GM23338 (cell line): Measurements from ENCODE around the gene SNAPIN. TPM values are rescaled to one million over a fixed set of nuclear protein-coding genes. Genes with fewer than 3 reads are reported as not detected.
A peak's percentile ranks its signal among the peaks of the same experiment; 100 is the strongest.

Source experiments
- ATAC-seq: fragments of 200-7000 bp; cut with Tn5 transposase; 3 replicates; pipeline ENCODE4 v1.9.1; 2020
- DNase-seq: peaks from one replicate; pipeline ENCODE4 v3.0.0-alpha.2; 2015; ENCODE audit warnings: low spot score
- H2AFZ ChIP-seq: fragments of 200-600 bp; sonication (generic); 2 replicates; pipeline ENCODE4 v1.8.0; 2016; ENCODE audit warnings: antibody characterized with exemption, mild to moderate bottlenecking, moderate library complexity
- H3F3A ChIP-seq: fragments of 200-600 bp; sonication (generic); replicated peaks from 2 replicates; pipeline ENCODE4 v1.8.0; 2017; ENCODE audit warnings: antibody characterized with exemption, mixed run types, low read depth
- H3K27ac ChIP-seq: fragments of 200-600 bp; sonication (generic); 2 replicates; pipeline ENCODE4 v1.6.1; 2016; ENCODE audit warnings: low read depth
- H3K27me3 ChIP-seq: fragments of 200-600 bp; sonication (generic); 2 replicates; pipeline ENCODE4 v1.8.0; 2016; ENCODE audit warnings: mild to moderate bottlenecking, mixed run types, moderate library complexity; ENCODE audit not compliant: insufficient read depth
- H3K36me3 ChIP-seq: fragments of 200-600 bp; sonication (generic); 2 replicates; pipeline ENCODE4 v1.8.0; 2016; ENCODE audit warnings: mild to moderate bottlenecking; ENCODE audit not compliant: insufficient read depth
- H3K4me1 ChIP-seq: fragments of 200-600 bp; sonication (generic); 2 replicates; pipeline ENCODE4 v1.8.0; 2016; ENCODE audit warnings: mild to moderate bottlenecking, moderate library complexity; ENCODE audit not compliant: insufficient read depth
- H3K4me2 ChIP-seq: fragments of 200-600 bp; sonication (generic); 2 replicates; pipeline ENCODE4 v1.7.1; 2017; ENCODE audit warnings: mixed run types
- H3K4me3 ChIP-seq: fragments of 200-600 bp; sonication (generic); 2 replicates; pipeline ENCODE4 v1.6.1; 2016; ENCODE audit warnings: mixed run types
- H3K79me2 ChIP-seq: fragments of 200-600 bp; sonication (generic); replicated peaks from 2 replicates; pipeline ENCODE4 v1.8.0; 2017; ENCODE audit warnings: mild to moderate bottlenecking; ENCODE audit not compliant: insufficient read depth
- H3K9me2 ChIP-seq: fragments of 200-600 bp; sonication (generic); 2 replicates; pipeline ENCODE4 v1.8.0; 2017; ENCODE audit not compliant: insufficient read depth
- H4K20me1 ChIP-seq: fragments of 200-600 bp; sonication (generic); replicated peaks from 2 replicates; pipeline ENCODE4 v1.8.0; 2017; ENCODE audit warnings: mild to moderate bottlenecking; ENCODE audit not compliant: insufficient read depth
- H3K27ac Mint-ChIP-seq: 2 replicates; pipeline ENCODE4 v1.8.0; 2020; ENCODE audit warnings: inconsistent platforms, mild to moderate bottlenecking, moderate library complexity, mixed read lengths
- H3K27me3 Mint-ChIP-seq: 3 replicates; pipeline ENCODE4 v1.8.0; 2022; ENCODE audit warnings: low read depth, mild to moderate bottlenecking, moderate library complexity, mixed read lengths, inconsistent platforms; ENCODE audit not compliant: insufficient read depth, poor library complexity
- H3K36me3 Mint-ChIP-seq: 3 replicates; pipeline ENCODE4 v1.8.0; 2021; ENCODE audit warnings: low read depth, mild to moderate bottlenecking, inconsistent platforms, moderate library complexity, mixed read lengths
- H3K4me1 Mint-ChIP-seq: 3 replicates; pipeline ENCODE4 v1.8.0; 2020; ENCODE audit warnings: mild to moderate bottlenecking, inconsistent platforms, mixed read lengths
- H3K4me3 Mint-ChIP-seq: 3 replicates; pipeline ENCODE4 v1.8.0; 2021; ENCODE audit warnings: moderate library complexity, mild to moderate bottlenecking, inconsistent platforms, mixed read lengths
- H3K9me3 Mint-ChIP-seq: 3 replicates; pipeline ENCODE4 v1.8.0; 2020; ENCODE audit warnings: moderate library complexity, mild to moderate bottlenecking, inconsistent platforms, mixed read lengths
- CREB1 ChIP-seq: fragments of 250-450 bp; sonication (Bioruptor Pico); IDR thresholded peaks from 2 replicates; pipeline ENCODE4 v1.5.0; 2020; ENCODE audit warnings: low read depth, mild to moderate bottlenecking, moderate library complexity
- ETS1 ChIP-seq: IDR thresholded peaks from 2 replicates; pipeline ENCODE4 v1.6.1; 2016; ENCODE audit warnings: antibody characterized with exemption
- NANOG ChIP-seq: IDR thresholded peaks from 2 replicates; pipeline ENCODE4 v1.6.1; 2016; ENCODE audit warnings: antibody characterized with exemption, borderline replicate concordance
- POLR2AphosphoS5 ChIP-seq: IDR thresholded peaks from 2 replicates; pipeline ENCODE4 v1.6.1; 2016; ENCODE audit warnings: antibody characterized with exemption, low read depth
- REST ChIP-seq: IDR thresholded peaks from one replicate; pipeline ENCODE4 v1.6.1; 2018; ENCODE audit warnings: antibody characterized with exemption; ENCODE audit not compliant: unreplicated experiment
- ZNF331 ChIP-seq: fragments of 250-450 bp; sonication (Bioruptor Pico); IDR thresholded peaks from 2 replicates; pipeline ENCODE4 v1.5.0; 2020; ENCODE audit warnings: low read depth, mild to moderate bottlenecking, moderate library complexity
- long read RNA-seq: library from polyadenylated mRNA; unstranded; transcript quantifications from one replicate; pipeline ENCODE4 v2.0.0, GENCODE V29; 2020; ENCODE audit not compliant: unreplicated experiment
- polyA plus RNA-seq: library from polyadenylated mRNA; unstranded; fragments of >200 nt; fragmentation: Nextera tagmentation; extraction: Ambion mirVana; gene quantifications from 2 replicates; pipeline ENCODE4 v1.2.1, GENCODE V29; 2016
- total RNA-seq: library from RNA; depleted of rRNA; stranded (reverse); fragments of >200 nt; shearing (Covaris generic); gene quantifications from 2 replicates; pipeline ENCODE4 v1.2.3, GENCODE V29; 2014; rRNA removed

Gene SNAPIN
- 25.6 and 28.1 TPM in 2 replicates for total RNA-seq
- 43.7 and 48.5 TPM in 2 replicates for polyA plus RNA-seq
- long read RNA-seq, transcript SNAPIN-201 (4 exons, 1,030 nt), result major isoform, 20 of 22 reads
- long read RNA-seq, partial matches to known transcripts, result 0 of 22 reads
- long read RNA-seq, other reads (novel, unspliced or antisense), result 1 of 22 reads

GRCh38 chr1:153658400-153659174, at the start of gene SNAPIN:
TSS of gene SNAPIN (plus strand) at chr1:153658703. CDS start at chr1:153658744, 41 bp downstream.
- peaks cover 8% of the 10 kb centered on the region for H3K4me1 ChIP-seq
- H3K36me3 ChIP-seq, result peaks cover 25% of the 10 kb centered on the region
- no peaks in the 10 kb centered on the region for H3K9me2 ChIP-seq
- Mint-ChIP-seq H3K27me3 (peaks cover 8% of the 10 kb centered on the region), H3K4me1 (peaks cover 7% of the 10 kb centered on the region), H3K27ac (peak within 1 kb of the TSS; percentile 94), H3K36me3 (peaks cover 36% of the 10 kb centered on the region), H3K4me3 (peak within 1 kb of the TSS; percentile 93), H3K9me3 (no peaks in the 10 kb centered on the region)
- ATAC-seq (peak; percentile 97), DNase-seq (peak; percentile 97)
- peaks cover 36% of the 10 kb centered on the region for H3F3A ChIP-seq
- H3K79me2 ChIP-seq, result peaks cover 13% of the 10 kb centered on the region
- peak within 1 kb of the TSS; percentile 88 for H3K4me3 ChIP-seq
- H4K20me1 ChIP-seq, result peaks cover 5% of the 10 kb centered on the region
- peak within 1 kb of the TSS; percentile 83; the same call in 1 of the 2 replicates for H2AFZ ChIP-seq
- peak within 1 kb of the TSS; percentile 86 for H3K4me2 ChIP-seq
- TF ChIP-seq NANOG (no peak), ETS1 (peak; percentile 81), ZNF331 (CRISPR knock-in tag) (no peak), CREB1 (peak; percentile 43; the same call in 1 of the 2 replicates), REST (no peak), POLR2AphosphoS5 (peak; percentile 80)
- H3K27me3 ChIP-seq, result no peaks in the 10 kb centered on the region
- H3K27ac ChIP-seq, result peak within 1 kb of the TSS; percentile 85

- Histone ChIP-seq H3K4me2 (peak overlapping the region; percentile 66), H2AFZ (peak overlapping the region; percentile 84), H3K79me2 (no peaks in the 10 kb centered on the region), H3K9me2 (no peaks in the 10 kb centered on the region), H3K36me3 (no peaks in the 10 kb centered on the region), H3F3A (no peaks in the 10 kb centered on the region; the same call in 1 of the 2 replicates), H3K27ac (0 out of 2 replicates have a peak overlapping the region, but pooled peaks have one; percentile 19), H3K4me1 (peaks cover 45% of the 10 kb centered on the region), H4K20me1 (no peaks in the 10 kb centered on the region), H3K4me3 (peak overlapping the region; percentile 26; the same call in 1 of the 2 replicates), H3K27me3 (no peaks in the 10 kb centered on the region)
- Mint-ChIP-seq H3K36me3 (no peaks in the 10 kb centered on the region; the same call in 1 of the 3 replicates), H3K9me3 (no peaks in the 10 kb centered on the region), H3K27me3 (peaks cover 9% of the 10 kb centered on the region), H3K4me3 (peak overlapping the region; percentile 34; the same call in 2 of the 3 replicates), H3K27ac (peak overlapping the region; percentile 87; the same call in 1 of the 2 replicates), H3K4me1 (peaks cover 49% of the 10 kb centered on the region)
- TF ChIP-seq POLR2AphosphoS5 (peak; percentile 22; the same call in 1 of the 2 replicates), CREB1 (no peak)
- peak; percentile 77 for ATAC-seq
- peak; percentile 83 for DNase-seq
These were observed 49.5 kb upstream of the SNAPIN start for GRCh38 chr1:153608742-153609584.
